Measurements from ENCODE around the gene HGF.

DNA sequence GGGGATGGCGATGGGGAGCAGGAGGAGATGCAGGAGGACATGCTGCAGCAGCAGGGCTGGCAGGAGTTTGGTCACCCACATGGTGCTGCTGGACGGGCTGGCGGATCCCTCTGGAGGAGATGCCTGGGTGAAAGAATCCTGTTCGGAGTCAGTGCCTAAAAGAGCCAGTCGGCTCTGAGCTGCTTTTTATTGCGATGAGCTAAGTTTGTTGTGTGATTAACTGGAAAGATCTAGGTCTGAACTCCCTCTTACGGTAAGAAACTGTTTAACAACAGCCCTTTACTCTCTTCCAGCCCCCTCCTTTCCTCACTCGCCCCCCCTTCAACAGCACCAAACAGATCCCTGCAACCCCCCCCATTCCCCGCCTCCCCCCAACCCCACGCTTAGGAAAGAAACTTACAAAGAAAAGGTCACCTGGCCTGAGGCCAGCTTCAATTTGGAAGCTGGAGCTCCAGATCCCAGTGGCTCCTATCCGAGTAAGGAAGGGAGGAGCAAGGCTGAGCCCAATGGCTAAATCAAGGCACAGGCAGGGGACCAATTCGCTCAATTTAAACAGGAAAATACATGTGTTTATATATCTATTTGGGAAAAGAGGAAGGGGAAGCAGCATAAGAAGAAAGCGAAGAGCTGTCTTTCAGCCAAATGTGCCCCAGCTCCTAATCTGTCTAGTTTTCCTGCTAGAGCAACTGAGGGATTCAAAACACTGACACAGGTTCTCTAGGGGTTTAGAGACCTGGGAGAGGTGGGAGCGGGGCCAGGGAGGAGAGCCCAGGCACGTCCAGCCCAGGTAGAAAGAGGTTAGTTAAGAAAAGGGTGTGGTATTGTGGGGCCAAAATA is at the start of gene HGF:
- TF ChIP-seq CTCF (IDR thresholded peaks at IDR 0.05) (no peak), POLR2AphosphoS5 (IDR thresholded peaks at IDR 0.05) (no peak), EP300 (IDR thresholded peaks at IDR 0.05) (no peak), POLR2A (IDR thresholded peaks at IDR 0.05) (no peak)

Data from gastroesophageal sphincter (tissue), 3 donors.